NCI-H748 (cell line): Measurements from ENCODE around the gene GHDC.
"Not testable (repeated sequence)": the region's sequence is repeated elsewhere in the genome, so short reads cannot be mapped to it uniquely, and the experiment has no call there.

ENCODE experiments used
- DNase-seq: peaks from one replicate; lab custom pipeline; 2025; ENCODE audit not compliant: unreplicated experiment; lab: John Stamatoyannopoulos, UW

Gene GHDC, protein sequence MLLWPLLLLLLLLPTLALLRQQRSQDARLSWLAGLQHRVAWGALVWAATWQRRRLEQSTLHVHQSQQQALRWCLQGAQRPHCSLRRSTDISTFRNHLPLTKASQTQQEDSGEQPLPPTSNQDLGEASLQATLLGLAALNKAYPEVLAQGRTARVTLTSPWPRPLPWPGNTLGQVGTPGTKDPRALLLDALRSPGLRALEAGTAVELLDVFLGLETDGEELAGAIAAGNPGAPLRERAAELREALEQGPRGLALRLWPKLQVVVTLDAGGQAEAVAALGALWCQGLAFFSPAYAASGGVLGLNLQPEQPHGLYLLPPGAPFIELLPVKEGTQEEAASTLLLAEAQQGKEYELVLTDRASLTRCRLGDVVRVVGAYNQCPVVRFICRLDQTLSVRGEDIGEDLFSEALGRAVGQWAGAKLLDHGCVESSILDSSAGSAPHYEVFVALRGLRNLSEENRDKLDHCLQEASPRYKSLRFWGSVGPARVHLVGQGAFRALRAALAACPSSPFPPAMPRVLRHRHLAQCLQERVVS

DNA sequence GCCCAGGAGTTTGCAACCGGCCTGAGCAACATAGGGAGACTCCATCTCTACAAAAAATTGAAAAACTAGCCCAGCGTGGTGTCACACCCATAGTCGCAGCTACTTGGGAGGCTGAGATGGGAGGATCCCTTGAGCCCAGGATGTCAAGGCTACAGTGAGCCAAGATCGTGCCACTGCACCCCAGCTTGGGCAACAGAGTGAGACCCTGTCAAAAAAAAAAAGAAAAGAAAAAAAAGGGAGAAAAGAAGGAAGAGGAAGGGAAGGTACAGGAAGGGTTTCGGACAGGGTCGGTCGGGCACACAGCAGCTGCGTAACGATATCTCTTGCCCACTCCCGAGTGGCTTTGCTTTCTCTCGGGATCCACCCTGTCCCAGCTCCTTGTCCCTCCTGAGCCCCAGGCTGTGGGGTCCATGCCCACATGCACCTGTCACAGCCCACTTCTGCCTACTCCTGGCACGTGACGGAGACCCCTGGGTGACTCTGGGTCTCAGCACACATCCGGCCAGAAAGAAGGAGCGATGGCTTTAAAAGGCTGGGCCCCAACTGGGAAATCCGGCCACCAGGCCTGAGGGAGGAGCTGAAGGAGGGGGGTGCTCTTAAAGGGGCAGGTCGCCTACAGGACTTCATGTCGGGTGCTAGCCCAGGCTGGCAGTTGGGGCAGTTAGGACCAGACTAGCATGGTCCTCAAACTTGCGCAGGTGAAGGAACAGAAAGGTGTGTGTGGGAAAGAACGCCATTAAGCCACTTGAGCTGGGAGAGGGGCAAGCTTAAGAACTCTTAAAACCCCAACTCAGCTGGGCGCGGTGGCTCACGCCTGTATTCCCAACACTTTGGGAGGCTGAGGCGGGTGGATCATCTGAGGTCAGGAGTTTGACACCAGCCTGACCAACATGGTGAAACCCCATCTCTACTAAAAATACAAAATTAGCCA, at the start of gene GHDC:
GHDC (minus strand) TSS at position 526 of the 931 bp plus-strand sequence. CDS start 913 bp downstream, outside the sequence.
- peak; percentile 85 for DNase-seq

DNA sequence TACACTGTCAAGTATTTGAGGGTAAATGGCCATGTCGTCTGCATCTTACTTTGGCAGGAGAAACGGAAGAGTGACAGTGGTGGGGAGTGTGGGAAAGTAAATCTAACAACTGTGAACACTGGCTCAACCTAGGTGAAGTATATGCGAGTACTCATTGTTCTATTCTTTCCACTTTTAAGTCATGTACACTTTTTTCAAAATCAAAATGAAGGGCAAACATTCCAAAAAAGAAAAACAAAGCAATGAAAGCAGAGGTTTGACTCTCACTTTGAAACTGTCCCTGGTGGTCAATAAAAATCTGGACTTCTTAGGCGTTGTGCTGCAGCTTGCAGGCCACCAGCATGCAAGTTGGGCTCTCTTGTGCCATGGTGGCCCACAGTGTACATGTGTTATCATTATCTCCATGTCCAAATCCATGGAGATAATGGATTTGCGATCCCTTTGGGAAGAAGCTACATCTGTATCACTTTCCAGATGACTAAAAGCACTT, 49.2 kb upstream of the GHDC start:
- no peak for DNase-seq

DNA sequence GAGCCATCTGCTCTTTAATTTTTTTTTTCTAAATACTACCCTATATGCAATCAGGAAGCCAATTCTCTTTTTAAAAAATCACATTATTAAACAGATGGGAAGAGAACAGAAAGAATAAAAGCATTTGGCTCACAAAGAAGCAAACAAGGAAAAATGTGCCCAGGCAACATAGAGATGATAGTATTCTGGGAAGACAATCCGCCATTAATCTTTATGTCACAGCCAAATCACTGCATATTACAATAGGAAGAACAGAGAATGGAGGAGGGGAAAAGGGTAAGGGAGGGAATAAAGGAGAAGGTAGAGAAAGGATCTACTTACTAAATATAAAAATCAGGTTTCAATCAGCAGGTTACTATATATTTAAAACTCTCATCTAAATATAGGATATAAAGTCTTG, 47.6 kb upstream of the GHDC start:
- DNase-seq: no peak

DNA sequence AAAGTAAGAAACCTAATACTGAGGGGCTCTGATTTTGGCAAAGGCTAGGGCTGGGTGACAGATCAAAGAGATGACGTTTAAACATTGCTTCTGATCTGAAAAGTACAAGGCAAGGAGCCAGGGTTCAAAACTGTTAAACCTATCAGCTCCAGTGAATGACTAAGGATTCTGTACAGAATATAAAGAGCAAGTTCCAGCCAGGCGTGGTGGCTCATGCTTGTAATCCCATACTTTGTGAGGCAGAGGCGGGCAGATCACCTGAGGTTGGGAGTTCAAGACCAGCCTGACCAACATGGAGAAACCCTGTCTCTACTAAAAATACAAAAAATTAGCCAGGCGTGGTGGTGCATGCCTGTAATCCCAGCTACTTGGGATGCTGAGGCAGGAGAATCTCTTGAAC, 46.6 kb upstream of the GHDC start:
- not testable (repeated sequence) for DNase-seq

DNA sequence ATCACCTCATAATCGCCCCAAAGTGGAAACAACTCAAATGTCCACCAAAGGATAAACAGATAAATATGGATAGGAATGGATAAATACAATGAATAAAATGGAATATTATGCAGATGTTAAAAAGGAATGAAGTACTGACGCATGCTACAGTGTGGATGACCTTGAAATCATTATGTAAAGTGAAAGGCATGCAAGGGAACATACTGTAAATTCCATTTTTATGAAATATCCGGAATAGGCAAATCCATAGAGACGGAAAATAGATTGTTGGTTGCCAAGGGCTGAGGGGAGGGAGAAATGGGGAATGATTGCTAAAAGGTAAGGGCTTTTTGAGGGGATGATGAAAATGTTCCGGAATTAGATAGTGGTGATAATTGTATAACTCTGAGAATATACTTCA, 45.9 kb upstream of the GHDC start:
- DNase-seq: no peak

DNA sequence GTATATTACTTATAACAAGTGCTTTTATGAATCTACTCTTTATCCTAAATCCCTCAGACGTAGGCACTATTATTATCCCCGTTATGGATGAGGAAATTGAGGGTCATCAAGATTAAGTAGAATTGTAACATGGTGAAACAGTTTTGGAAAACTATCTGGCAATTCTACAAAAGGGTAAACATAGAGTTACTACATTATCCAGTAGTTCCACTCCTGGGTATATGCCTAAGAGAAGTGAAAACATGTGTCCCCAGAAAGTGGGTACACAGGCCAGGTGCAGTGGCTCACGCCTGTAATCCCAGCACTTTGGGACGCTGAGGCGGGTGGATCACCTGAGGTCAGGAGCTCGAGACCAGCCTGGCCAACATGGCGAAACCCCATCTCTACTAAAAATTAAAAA, 45.3 kb upstream of the GHDC start:
- not testable (repeated sequence) for DNase-seq

DNA sequence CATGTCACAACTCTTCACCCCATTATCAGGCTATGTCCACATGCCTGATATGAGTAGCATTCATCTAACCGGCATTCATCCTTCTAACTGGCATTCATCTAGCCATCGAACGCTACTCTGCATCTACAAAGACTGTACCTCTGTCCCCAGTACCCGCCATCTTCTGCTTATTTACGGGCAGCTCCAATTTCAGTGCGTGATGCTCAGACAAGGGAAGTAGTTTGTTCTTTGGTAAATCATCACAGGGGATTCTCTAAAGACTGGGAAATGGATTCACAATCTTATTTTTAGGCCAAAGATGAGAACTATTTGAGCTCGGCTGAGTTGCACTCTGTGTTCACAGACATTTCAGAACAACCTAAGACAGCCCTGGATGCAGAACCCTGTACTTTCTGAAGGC, 42.5 kb upstream of the GHDC start:
- DNase-seq: no peak

DNA sequence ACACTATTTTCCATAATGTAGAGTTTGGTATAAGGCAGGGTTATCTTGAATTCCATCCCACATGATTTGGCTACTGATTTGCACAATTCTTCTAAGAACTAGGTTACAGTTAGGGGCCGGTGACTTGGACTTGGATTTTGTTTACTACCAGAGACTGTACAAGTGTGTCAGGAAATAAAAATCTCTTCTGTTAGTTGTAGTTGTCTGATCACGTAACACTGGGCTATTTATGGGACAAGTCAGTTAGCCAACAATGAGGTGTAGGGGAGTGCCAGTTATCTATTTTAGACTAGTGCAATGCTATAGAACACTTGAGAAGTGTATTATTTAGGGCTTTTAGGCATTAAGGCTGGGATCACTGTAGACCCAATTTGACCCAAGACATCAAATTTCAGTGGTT, 39.7 kb upstream of the GHDC start:
- DNase-seq: no peak

DNA sequence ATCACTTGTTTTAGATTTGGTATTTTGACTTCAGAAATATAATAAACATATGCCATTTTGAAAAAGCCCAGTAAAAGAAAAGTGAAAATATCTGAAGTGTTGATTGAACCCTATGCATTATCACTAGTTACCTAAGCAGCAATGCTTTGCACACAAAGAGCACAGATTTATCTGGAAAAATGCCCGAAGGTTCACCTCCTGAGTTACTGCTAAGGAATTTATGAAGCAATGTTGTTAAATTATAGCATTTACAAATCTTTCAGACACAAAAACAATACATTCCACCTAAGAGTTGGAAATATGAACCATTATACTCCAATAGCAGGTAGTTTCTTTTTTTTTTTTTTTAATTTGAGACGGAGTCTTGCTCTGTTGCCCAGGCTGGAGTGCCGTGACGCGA, 38.9 kb upstream of the GHDC start:
- no peak for DNase-seq

DNA sequence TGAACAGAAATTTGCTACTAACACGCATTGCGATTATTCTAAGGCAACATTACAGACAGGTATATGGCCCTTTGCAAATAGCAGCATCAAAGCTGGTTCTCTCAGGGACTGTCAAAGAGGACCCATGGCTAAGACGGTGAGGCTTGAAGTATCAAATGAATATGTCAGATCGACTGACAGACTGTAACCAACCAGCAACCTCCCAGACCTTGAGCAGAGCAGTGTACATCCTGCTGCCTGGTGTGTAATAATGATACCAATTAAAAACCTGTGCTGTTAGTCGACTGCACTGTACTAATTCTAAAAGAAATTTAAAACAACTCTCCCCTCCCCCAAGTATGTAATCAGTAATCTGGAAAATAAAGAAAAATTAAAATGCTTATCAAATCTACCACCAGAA, 35.9 kb upstream of the GHDC start:
- no peak for DNase-seq

DNA sequence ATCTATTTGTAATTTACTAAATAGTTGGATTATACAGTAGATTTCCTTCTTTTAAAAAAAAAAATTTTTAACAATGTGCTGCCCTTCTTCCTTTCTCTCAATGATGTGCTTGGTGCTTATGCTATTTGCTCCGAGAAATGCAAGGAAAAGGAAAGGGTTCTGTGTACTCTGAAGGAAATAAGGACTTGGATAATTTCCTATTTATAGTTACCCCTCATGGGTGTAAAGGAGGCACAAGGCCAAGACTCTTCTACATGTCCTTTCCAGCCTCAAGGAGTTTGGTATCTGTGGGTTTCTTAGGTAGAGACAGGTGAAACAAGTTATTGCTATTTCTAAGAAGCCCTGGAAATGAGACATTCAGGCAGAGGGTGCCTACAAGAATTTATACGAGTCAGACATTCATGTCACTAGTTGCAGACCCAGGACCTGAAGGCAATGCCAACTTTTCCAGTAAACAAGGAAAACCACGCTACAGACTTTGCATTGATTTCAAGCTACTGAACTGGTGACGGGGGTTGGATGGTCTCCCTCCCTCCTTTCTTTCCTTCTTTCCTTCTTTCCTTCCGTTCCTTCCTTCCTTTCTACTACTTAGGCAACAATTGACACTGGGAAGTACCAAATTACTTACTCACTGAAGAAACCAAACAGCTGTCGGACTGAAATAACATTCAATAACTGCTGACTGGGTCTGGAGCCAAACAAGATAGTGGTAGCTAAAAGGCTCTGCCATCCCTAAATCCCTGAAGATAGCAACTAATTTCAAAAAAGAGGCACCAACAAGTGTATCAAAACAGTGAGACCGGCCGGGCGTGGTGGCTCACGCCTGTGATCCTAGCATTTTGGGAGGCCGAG, 33.8 kb upstream of the GHDC start:
- no peak for DNase-seq

DNA sequence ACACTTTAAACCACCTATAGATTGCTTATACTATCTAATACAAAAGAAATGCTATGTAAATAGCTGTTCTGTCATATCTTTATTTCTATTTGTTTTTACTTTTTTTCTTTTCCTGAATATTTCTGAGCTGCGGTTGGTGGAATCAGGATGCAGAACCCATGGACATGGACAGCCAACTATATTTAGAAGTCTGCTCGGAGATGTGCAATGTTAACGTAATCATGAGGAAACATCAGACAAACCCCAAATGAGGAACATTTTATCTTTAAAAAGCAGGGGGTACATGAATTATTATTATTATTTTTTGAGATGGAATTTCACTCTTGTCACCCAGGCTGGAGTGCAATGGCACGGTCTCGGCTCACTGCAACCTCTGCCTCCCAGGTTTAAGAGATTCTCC, 31.4 kb upstream of the GHDC start:
- DNase-seq: no peak

DNA sequence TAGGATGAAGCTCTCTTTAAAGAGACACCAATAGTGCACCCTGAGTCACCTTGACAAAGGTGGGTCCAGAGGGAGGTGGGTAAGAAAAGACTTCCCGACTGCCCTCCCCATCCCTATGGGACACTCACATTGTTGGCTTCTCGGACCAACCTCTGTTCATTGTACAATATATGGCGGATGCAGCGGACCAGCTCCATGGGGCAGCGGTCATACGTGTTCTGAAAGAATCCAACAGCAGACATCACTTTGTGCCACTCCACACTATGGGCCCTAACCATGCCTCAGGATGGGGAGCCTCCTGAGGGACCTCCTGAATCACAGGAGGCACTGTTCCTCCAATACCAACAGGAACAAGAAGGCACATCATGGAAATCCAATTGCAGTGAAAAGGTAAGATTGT, 30.4 kb upstream of the GHDC start:
- no peak for DNase-seq

DNA sequence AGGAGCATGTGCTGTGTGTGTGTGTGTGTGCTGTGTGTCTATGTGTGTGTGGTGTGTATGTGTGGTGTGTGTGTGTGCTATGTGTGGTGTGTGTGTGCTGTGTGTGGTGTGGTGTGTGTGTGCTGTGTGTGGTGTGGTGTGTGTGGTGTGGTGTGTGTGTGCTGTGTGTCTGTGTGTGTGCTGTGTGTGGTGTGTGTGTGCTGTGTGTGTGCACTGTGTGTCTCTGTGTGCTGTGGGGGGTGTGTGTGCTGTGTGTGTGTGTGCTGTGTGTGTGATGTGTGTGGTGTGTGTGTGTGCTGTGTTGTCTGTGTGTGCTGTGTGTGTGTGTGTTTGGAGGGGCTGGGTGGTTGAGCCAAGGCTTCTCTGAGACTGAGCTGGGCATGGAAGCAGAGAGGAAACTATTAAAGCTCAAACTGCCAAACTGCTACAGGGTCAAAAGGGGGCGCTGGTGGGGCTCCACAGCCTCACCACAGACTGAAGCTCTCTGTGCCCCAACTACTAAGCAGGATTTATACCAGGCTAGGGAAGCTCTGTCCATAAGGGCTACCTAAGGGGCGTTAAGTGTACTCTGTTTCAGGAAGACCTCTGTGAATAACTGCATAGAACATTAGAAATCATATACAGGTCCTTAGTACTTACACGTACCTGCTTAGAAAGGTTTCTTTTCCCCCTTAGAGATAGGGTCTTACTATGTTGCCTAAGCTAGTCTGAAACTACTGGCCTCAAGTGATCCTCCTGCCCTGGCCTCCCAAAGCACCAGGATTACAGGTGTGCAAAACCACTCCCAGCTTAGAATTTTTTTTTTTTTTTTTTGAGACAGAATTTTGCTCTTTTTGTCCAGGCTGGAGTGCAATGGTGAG, 27.8 kb upstream of the GHDC start:
- DNase-seq: peak; percentile 28

DNA sequence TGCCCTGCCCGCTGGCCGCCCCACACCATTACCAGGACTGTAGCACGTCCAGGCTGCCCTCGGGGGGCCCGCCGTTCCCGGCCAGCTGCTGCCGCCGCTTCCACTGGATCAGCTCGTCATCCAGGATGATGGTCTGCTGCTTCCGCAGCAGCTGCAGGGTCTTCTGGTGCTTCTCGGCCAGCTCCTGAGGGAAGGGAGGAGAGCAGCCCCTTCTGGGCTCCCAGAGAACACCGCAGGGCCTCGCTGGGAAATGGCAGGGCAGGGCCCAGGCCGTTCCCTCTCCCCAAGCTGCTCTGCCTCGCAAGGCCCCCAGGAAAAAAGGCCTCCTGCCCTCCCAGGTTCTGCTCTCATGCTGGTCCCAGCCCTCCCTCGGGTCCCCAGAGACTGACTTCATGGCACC, 25.0 kb upstream of the GHDC start:
- DNase-seq: not testable (repeated sequence)

DNA sequence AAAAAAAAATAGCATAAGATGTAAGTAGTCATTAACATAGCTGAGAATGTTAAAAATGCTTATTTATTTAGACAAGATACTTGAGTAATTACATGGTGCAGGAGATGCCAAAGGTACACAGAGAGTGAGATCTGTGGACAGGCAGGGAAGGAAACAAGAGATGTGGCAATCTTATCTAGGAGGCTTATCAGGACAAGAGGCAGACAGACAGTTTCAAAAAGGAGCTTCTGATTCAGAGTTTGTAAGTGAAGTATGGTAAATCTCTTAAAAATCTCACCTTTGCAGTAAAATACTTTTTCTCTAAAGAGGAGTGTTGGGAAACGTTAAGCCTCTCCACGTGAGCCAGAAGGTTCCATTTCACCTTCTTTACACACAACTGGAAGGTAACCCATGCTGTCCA, 19.9 kb upstream of the GHDC start:
- no peak for DNase-seq

DNA sequence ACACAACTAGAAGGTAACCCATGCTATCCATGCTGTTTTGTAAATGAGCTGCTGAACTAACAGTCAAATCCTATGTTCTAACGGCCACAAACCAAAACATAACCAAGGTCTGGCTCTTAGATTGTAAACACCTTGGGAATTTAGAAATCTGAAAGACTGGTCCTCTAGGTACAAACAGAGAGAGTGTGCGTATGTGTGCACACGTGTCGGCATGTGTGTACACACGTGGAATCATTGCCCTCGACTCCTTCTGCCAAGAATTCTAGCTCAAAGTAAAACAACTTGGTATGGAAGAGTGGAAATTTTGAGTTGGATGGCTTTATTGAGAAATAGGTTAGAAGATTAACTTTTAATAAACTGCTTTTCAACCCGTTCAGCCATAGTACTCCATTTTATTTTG, 18.1 kb upstream of the GHDC start:
- no peak for DNase-seq

DNA sequence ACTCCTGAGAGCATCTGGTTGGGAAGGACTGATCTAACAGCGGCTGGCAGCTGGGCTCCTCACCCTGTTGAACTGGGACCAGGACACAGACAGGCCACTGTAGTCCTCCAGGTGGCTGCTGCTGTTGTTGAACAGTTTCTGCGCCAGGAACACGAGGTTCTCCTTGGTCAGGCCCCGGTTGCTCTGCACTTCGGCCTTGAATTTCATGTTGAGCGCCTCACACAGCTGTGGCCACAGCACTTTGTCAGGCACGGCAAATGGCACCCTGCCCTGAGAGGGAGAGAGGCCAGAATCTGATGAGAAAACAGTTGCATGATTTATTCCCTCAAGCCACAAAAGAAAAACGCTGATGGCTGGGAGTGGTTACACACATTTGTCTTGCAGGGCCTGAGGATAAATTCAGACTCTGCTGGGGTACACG, 17.6 kb upstream of the GHDC start:
- DNase-seq: not testable (repeated sequence)

DNA sequence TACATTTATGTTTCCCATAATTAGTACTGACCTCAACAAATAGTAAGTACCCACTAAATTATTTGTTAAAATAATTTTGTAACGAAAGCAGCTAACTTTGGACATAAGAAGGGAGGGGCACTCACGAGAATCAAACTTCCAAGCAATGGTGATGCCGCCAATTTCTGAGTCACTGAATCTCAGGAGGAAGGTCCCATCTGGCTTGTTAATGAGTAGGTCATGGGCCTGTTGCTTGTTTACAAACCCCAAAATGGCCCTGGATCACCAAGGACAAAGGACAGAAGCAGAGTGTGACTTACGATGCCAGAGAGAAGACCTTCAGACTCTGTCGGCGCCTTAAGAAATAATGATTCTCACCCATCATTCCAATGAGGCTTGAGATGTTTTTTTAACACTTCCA, 15.8 kb upstream of the GHDC start:
- DNase-seq: no peak

DNA sequence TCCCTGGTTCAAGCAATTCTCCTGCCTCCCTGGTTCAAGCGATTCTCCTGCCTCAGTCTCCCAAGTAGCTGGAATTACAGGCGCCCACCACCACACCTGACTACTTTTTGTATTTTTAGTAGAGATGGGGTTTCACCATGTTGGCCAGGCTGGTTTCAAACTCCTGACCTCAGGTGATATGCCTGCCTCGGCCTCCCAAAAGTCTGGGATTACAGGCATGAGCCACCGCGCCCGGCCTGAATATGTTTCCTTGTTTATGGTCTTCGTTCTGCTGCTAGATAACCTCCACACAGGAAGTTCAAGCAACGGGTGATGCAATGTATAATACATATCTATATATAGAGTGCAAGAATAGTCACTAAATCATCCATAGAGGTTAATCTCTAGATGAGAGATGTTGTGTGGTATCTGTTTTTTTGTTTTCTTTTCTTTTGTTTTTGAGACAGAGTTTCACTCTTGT, 11.9 kb upstream of the GHDC start:
- DNase-seq: not testable (repeated sequence)
